T-helper 22 cell (primary cell): ENCODE results near the gene CACNA1D.
"Not testable (repeated sequence)": the region's sequence is repeated elsewhere in the genome, so short reads cannot be mapped to it uniquely, and the experiment has no call there.

Source experiments
- DNase-seq: peaks from one replicate; pipeline ENCODE4 v3.0.0-alpha.2; 2020; ENCODE audit warnings: low read depth

The CACNA1D gene

DNA sequence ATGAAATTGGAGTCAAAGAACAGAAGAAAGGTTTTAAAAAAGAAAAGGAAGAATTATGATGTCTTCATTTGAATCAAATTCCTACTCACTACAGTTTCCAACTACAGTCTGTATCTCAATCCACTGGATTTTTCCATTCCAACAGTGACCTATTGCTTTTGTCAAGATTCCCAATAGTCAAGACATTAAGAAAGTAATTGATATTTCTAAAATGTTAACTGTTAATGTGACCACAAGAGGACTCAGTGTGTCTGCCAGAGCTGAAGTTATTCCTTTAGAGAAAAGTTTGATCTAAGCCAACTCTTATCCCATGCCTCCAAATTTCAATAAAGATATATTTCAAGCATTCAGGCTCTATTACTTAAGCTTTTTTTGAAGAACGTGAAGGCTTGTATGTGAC, 163.2 kb downstream of the CACNA1D start:
- DNase-seq: no peak

DNA sequence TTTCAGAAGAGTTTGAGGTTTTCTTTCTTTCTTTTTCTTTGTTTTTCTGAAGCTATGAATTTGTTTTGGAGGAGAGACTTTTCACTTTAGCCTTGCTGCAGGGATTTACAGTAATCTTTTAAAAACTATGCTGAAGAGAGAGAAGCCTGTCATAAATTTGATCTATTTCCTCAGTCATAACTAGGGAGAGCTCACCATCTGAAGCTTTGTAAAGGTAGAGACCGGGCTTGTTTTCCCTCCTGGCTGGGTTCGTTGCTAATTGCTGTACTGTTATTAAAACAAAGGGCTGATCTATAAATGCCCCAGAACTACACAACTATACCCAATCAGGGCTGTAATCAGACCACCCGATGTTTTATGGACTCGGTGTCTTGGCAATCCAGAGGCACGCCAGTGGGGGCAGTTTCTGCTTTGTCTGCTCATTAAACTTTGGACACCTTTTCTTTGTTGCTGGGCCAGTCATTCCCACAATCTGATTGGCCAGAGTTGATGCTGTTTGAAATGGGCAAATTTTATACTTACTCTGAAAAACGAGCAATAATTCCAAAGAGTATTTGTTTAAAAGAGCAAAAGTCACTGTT, 164.3 kb downstream of the CACNA1D start:
- DNase-seq: no peak

DNA sequence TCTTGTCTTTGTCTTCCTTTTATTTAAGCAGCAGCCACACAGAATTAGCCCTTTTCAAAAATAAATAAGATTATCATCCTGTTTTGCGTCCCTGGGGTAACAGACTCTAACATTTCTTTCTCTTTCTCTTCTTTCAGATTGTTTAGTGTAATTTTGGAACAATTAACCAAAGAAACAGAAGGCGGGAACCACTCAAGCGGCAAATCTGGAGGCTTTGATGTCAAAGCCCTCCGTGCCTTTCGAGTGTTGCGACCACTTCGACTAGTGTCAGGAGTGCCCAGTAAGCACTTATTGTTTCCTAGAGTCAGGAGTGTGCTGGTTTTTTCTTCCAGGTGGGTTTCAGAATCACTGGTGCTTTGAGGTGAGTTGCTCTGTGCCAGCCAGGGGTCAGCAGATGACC, 165.6 kb downstream of the CACNA1D start:
- DNase-seq: no peak

DNA sequence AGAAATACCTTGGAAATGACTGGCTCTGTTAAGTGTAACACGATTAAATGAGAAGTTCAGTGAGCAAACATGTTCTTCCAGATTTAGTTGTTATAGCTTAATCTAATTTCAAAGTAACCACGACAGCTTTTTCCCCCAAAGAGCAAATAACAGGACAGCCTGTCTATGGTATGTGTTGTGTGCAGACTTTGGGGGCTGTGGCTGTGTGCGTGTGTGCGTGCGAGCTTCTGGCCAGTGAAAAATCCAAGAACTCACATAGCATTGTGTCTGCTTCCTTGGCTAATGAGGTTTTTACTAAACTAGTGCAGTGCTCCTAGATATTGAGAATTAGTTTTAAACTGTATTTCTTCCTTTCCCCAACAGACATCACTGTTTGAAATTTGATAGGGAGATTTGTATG, 167.1 kb downstream of the CACNA1D start:
- DNase-seq: no peak

DNA sequence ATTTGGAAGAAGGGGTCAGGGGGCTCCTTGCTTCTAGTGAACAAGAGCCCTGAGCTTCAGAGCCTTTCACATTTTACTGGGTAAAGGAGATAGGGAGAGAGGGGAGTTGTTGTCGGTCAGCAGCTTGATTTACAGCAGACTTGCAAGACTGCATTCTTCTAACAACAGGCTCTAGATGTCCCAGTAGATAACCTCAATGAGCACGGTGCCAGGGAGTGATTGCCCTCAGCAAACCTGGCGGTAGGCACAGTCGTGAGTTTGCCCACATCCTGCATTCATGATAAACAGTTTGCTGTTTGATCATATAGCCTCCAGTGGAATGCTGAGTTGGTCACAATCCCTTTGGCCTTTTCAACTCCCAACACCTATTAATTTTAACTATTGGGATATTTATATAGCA, 170.4 kb downstream of the CACNA1D start:
- DNase-seq: not testable (repeated sequence)

DNA sequence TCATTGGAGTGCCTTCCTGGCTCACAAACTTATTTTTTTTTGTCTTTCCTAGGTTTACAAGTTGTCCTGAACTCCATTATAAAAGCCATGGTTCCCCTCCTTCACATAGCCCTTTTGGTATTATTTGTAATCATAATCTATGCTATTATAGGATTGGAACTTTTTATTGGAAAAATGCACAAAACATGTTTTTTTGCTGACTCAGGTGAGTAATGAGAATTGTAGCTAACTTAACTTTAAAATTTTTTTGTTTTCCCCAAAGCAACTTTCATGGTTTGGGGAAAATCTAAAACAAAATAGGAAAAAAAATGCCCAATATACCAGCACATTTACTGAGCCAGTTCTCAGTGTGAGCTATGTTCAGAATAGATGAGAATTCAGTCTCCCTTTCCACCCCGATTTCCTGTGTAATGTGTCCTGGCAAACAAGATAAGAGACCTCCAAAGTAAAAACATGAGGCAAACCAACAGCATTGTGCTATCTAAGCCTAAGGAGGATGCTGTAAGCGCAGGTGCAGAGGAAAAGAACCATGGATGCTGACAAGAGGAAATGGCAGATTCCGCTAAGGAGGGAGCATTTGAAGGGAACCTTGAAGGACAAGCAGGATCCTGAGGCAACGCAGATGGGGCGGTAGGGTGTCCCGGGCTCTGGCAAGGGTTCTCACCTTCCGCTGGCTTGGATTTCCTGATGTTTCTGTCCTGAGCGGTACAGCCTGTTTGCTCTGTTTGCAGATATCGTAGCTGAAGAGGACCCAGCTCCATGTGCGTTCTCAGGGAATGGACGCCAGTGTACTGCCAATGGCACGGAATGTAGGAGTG, 171.4 kb downstream of the CACNA1D start:
- no peak for DNase-seq

DNA sequence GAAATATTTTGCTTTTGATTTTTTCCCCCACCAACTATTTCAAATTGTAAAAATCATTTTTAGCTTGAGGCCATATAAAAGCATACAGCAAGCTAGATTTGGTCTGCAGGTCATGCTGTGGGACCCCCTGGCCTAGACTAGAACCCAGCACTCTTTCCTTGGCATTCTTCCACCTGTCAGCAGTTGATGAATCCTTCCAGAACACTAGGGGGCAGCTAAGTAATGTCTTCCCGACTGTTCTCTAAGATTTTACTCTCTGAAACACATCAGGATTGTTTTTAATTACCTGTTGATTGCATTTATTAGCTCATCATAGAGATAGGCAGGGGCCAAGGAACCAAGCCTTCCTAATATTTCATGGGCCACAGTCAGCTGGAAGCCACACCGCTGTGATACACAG, 174.5 kb downstream of the CACNA1D start:
- DNase-seq: no peak

DNA sequence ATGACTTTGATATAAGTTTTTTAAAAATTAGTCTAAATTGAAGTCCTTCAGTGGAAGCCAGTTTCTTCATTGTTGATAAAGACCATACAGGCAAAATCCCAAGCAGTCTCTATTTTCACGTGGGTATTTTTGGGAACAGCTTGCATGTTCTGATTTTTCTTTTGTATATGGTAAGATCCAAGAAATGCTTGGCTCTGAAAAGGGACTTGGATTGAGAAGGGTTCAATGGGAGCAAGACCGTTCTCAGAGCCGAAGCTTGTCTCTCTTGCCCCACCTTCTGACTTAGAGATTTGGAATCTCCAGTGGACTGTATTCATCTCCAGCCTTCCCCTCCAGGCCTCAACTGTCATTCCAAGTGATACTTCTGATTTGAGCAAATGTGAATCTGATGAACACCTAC, 176.3 kb downstream of the CACNA1D start:
- DNase-seq: no peak

DNA sequence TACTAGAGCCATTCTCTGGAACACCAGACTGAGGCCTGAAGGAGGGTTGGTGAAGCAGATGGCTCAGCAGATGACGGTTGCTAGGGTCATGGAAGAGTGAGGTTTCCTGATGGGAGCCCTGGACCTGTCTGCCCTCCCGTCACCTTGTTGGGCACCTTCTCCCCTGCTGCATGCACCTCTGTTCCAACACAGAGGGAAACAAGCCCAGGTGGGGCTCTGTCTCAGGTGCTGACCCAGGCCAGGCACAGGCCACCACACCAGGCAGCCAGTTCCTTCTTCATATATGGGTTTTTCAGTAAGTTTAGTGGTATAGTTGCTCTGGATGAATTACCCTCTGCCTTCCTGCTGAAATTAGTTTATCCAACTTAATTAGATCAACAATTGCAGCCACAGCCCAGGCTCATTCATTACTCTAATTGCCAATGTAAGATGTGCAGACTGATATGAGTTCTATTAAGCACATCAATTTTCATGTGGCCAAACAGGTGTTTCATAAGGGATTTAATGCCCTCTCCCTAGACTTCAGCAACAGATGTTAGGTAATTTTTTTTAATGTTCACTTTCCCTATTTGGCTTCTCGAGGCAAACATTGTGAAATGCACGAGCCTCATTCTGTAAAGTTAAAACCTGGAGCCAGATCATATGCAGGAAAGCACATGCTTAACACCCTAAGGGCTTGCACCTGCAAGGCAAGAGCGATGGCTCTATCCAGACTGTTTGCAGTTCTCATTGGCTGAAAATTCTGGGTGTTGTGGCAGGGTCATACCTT, 177.0 kb downstream of the CACNA1D start:
- DNase-seq: no peak

DNA sequence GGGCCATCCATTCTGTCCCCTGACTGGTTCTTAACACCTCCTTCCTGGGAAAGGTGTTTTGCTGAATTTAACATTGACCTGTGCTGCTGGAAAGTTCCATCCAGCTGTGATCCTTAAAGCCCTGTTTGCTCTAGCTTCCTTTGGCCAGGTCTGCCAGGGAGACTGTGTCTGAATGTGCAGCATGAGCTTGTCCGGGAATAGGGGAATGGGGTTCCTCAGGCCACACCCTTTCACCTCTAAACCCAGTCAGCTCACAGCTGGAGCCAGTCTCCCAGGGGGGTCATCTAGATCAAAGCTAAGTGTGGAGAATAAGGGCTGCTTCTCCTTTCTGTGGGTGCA, 177.5 kb downstream of the CACNA1D start:
- DNase-seq: no peak

DNA sequence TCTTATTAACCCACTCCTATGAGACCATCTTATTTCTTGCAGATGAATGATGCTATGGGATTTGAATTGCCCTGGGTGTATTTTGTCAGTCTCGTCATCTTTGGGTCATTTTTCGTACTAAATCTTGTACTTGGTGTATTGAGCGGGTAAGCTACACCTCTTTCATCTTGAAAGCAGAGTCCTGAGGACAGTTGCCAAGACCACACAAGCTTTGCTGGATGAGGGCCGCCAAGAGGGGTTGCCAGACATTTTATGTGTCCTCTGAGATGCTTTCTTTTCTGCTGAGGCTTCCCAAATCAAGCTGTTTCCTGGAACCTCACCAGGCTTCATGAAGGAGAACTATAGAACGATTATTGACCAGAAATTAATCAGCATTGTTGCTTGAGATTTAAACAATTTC, 178.6 kb downstream of the CACNA1D start:
- no peak for DNase-seq

DNA sequence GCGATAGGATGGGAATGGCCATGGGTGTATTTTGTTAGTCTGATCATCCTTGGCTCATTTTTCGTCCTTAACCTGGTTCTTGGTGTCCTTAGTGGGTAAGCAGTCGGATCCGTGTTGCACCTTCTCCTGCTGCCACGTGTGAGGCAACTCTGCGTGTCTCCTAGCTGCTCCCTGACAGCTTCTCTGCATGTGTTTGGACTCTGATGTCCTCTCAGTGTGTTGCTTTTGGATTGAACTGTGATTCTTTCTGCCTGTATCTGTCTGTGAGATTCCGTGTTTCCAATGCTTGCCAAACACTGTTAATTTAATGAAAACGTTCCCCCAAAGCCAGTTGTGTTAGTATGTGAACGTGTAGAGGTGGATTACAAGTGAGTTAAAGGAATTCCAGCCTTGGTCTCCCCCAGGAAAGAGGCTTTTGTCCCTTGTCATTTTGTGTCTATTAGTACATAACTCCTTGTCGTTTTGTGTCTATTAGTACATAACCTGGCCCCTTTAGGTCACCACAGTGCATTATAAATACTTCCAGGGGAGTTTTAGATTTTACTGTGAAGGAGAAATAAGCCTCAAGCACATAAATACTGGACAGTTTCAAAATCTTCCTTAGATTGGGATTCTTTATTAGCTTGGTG, 179.4 kb downstream of the CACNA1D start:
- no peak for DNase-seq

DNA sequence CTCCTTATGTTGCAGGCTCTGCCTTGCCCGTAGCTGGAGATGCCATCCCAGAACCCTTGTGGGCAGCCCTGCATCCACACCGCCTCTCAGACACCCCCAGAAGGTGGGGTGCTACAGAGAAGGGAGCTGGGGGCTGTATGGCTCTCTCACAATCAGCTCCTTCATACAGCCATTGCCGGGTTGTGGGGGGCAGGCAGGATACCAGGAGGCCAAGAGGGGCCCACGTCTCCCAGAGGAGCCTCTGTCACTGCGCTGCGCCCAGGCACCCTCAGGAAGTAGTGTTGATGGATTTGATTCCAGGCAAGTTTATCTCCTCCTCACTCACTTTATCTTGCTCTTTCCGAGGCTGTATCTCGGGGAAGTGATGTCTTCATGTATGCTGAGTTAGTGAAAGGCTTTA, 180.2 kb downstream of the CACNA1D start:
- no peak for DNase-seq

DNA sequence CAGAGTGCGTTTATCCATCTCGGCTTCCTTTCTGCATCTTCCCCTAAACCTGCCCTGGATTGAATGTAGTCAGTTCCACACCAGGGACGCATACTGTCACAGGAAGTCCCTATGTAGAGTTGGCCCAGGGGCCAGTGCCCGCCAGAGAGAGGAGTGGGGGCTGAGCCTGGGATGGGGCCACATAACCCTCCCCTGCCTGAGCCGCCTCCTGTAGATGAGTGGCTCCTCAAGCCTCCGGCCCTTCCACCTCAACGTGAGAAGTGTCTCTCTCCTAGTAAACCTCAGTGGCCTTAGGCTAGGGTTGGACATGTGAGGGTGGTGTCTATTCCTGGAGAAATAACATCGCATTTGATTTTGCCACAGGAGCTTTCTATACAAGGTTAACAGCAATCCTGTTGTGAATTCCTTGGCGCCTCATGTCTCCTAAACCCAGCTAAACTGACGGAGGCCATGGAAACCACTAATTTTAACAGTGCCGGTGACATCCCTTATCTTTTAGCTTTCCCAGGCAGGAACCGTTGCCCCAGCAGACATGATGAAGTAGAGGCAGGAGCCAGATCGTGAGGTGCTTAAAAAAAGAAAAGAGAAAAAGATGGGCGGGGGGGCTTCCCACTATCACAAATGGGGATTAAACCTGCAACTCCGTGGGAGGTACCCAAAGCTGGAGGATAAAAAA, 180.7 kb downstream of the CACNA1D start:
- no peak for DNase-seq

DNA sequence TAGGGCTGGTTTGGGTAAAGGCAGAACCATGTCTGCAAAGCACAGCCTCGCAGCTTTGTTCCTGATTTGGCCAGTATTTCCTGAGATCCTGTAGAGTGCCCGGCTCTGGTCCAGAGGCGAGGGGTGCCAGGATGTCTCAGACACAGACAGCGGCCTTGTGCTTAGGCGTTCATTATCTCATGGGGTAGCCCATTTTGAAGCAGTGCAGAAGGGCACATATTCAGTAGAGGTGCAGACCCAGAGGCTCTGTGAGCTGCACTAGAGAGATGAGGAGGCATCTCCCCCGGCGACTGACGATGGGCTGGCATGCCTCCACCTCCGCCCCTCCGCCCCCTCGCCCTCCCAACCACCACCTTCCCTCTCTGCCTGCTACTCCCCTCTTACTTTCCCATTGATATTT, 181.5 kb downstream of the CACNA1D start:
- DNase-seq: no peak

DNA sequence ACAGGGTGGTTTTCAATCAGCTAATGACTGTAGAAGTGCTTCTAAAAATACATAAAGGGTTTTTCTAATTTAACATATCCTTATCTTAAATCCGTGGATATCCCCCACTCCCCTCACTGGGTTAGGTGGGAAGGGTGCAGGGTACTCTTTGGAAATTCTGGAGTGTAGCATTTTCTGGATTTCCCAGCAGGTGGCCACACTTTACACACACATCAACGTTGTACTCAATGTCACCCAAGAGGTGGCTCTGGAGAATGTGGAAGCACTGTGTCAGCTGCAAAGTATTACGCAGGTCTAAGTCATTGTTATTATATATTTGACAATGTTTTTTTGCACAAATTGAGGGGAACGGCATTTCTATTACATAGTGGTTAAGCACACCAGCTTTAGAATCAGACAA, 183.0 kb downstream of the CACNA1D start:
- DNase-seq: no peak

DNA sequence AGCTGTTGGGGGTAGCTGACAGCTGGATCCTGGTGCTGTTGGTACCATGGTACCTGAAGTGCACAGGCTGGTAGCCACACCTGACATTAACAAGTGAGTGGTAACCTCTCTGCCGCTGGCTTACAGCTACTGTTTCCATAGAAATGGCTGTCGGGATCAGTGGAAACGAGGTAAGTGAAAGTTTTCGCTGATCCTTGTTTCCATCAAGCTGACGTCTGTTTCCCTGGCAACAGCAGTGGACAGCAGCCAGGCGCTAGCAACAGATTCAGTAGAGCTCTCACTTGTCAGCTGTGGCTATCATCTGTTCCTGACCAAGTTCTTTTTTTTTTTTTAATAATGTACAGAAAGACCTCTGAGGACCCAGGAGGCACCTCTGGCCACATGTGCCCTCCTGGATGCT, 185.6 kb downstream of the CACNA1D start:
- no peak for DNase-seq

DNA sequence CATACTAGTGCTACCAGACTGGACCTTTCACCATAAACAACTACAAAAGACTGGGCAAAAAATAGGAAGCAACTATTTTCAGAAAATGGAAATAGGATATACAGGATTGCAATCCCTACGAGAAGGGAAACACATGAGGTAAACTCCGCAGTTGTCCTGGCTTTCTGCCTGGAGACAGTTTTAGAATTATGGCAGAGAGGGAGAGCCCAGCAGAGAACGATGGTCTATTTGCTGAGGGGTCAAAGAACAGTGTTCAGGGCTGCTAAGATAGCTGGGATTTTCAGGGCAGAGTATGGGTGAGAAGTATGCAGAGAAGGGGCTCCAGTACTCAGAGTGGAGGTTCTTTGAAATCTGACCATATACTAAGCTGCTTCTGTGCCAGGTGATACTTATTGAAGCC, 188.4 kb downstream of the CACNA1D start:
- no peak for DNase-seq

DNA sequence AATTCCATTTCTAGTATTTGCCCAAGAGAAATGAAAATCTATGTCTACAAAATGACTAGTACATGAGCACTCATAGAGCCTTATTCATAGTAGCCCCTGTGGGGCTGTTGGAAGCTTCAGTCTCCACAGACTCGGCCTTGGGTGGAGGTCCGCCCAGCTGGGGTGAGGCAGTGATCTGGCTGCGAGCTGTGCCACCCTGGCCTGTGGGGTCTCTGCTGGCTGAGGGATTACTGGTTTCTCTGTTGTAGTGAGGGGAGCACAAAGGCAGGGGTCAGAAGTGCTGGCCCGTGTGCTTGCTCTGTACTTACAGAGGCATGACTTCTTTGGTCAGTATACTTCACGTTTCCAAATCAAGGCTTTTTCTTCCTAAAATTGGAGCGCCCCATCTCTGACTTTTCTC, 193.7 kb downstream of the CACNA1D start:
- no peak for DNase-seq

DNA sequence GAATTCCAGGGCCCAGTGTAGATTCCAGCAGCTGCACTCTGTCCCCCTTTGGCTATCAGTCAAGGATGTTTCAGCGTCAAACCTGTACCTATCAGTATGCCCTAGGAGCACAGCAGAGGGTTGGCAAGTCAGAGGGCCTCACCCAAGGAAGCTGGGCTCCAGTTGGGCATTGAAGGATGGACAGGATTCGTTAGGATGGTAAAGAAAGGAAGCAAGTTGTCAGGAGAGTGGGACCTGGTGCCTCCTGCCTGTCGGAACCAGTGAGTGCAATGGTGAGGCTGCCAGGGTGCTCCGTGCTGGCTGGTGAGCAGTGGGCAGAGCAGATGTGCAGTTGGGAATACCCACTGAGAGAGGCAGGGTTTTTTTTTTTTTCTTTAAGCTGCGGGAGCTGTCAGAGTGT, 194.6 kb downstream of the CACNA1D start:
- DNase-seq: no peak

DNA sequence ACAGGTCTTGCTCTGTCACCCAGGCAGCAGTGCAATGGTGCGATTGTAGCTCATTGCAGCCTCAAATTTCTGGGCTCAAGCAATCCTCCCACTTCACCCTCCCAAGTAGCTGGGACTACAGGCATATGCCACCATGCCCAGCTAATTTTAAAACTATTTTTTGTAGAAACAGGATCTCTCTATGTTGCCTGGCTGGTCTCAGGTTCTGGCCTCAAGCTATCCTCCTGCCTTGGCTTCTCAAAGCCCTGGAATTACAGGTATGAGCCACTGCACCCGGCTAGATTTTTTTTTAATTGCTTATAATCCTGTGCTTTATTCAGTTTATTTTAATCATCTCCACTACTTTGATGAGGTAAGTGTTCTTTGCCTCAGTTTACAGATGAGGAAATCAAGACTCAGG, 195.3 kb downstream of the CACNA1D start:
- DNase-seq: no peak

DNA sequence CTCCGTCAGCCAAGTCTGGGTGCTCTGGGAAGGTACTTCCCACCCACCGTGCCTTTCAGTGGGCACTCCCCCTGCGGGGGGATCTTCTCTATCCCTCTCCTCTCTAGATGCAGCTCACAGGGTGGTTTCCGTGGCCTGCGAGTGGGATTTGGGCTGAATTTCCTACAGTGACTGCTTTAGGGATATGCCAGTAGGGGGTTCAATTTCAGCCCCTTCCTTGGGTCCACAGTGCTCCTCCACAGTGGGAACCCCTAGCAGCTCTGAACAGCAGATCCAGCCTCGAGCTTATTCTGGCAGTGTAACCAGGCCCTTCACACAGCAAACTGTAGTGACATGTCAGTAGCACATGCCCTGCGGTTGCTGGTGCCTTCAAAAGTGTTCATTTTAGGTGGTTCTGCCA, 196.1 kb downstream of the CACNA1D start:
- DNase-seq: no peak
